Measurements from ENCODE around the gene IAH1.

The IAH1 gene

GRCh38 chr2:9535177-9535576 is 60.8 kb downstream of the IAH1 start:
- DNase-seq: no peak

DNA sequence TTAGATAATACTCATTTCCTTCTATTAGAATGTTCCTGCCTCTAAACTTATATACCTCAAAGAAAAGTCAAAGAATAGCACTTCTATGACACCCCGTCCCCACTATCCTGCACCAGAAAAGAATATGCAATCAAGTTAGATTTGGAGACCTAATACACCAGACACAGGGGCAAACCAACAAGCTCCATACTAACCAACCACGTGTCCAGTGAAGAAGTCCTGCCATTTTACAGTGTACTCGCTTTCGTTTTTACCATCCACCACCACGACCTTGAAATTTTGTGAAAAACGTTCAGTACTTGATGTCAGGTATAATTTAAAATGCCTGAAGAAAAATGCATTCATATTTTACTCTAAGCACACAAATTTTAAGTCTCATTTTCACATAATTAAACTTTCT is 62.2 kb downstream of the IAH1 start:
- no peak for DNase-seq

GRCh38 chr2:9538000-9538507 is 63.7 kb downstream of the IAH1 start:
- DNase-seq: no peak
